Measurements from ENCODE around the gene MON1B.

GRCh38 chr16:77195411-77195810 is 4.4 kb downstream of the MON1B start:
- TF ChIP-seq CTCF (IDR thresholded peaks at IDR 0.05; ENCODE audit: low read length) (no peak), EZH2 (IDR thresholded peaks at IDR 0.05; ENCODE audit: borderline replicate concordance, low read length) (no peak)

Measured in OCI-LY1 (cell line).